LNCAP (cell line): ENCODE results near the gene ARID1B.

Experiments used
- TF ChIP-seq, protein P1 (sequence below): fragments of 450-650 bp; IDR thresholded peaks from 2 replicates; pipeline ENCODE4 v1.5.1; 2017; ENCODE audit warnings: mild to moderate bottlenecking

ARID1B gene

DNA sequence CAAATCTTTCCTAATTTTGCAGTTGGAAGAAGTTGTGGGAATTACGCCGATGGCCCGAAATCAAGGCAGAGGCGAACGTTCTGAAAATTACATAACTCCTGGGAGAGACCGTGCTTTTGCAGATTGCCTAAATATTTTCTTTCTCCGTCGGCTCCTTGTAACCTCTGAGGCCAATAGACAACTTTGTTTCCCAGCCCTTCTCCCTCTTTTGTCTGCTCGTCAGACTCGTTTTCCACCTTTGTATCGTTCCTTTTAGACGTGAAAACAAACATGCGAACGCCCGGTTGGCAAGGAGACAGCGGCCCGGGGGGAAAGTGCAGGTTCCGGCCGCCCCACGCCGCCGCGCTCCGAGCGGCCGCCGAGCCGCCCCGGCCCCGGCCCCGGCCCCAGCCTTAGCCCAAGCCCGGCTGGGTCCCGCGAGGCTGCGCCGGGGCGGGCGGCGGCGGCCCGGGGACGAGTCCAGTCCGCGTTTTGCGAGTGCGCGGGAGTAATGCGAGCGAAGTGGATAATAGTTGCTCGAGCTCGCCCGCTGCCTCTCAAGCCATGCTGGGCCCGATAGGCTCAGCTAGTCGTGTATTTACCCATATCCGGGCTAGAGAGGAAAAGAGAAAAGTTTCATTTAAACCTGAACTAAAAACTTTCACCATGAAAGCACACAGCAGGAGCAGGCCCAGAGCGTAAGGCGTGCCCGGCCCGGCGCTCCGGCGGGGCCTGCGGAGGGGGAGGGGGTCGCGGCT lies at the start of gene ARID1B:
ARID1B (plus strand) TSS at position 539 of the 737 bp plus-strand sequence. CDS start 303 bp downstream, outside the sequence.
- TF ChIP-seq, protein P1, sequence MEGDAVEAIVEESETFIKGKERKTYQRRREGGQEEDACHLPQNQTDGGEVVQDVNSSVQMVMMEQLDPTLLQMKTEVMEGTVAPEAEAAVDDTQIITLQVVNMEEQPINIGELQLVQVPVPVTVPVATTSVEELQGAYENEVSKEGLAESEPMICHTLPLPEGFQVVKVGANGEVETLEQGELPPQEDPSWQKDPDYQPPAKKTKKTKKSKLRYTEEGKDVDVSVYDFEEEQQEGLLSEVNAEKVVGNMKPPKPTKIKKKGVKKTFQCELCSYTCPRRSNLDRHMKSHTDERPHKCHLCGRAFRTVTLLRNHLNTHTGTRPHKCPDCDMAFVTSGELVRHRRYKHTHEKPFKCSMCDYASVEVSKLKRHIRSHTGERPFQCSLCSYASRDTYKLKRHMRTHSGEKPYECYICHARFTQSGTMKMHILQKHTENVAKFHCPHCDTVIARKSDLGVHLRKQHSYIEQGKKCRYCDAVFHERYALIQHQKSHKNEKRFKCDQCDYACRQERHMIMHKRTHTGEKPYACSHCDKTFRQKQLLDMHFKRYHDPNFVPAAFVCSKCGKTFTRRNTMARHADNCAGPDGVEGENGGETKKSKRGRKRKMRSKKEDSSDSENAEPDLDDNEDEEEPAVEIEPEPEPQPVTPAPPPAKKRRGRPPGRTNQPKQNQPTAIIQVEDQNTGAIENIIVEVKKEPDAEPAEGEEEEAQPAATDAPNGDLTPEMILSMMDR, result no peak

DNA sequence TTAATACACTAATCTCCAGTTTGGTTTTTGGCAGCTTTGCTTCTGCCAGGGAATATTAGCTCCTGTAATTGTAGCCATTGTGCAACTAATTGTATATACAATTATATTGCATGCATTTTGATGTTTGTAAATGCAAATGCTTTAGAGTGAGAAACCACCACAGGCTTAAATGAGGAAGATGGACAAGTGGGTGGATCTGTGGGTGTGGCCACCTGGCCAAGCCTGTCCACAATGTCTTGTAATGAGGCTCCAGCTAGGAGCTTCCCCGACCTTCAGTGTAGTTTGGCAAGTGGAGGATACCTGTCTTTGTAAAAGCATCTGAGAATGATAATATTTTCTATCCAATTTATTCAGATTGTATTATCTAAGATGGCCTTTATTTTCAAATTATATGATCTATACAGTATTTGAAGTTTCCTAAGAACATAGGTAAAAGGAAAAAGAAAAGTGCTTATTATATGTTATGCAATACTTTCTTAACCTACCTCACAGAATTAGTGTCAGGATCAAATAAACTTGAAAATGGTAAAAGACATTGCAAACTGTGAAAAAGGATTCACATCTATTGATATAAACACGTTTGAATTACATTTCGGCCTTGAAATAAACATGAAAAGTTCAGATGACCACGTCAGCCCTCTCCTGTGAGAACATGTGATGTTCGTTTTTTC lies 49.3 kb upstream of the ARID1B start:
- TF ChIP-seq, protein P1, result no peak

DNA sequence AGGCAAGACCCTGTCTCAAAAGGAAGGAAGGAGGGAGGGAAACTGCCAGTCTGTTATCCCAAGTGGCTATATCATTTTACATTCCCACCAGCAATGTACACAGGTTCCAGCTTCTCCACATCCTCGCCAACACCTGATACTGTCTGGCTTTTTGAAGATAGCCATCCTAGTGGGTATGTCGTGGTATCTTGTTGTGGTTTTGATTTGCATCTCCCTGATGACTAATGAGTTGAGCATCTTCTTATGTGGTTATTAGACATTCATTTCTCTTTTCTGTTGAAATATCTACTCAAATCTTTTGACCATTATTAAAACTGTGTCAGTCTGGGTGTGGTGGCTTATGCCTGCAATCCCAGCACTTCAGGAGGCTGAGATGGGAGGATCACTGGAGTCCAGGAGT lies 47.9 kb upstream of the ARID1B start:
- TF ChIP-seq, protein P1, result no peak

DNA sequence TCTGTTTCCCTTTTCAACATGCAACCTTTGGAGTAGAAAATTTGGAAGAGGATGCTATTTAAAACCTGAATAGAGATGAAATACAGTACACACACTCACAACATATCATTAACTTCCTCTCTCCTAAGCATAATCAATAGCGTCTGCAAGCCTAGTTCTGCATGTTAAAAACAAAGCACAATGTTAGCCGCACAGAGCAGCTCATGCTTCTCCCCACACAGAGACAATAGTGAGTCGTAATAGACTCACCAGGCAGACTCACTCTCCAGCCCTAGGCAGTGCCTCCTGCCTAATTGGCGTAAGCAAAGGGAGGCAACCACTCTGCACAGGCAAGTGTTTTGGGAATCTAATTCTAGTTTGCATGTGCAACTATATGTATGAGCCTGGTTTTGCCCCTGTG lies 45.8 kb upstream of the ARID1B start:
- TF ChIP-seq, protein P1, result no peak

DNA sequence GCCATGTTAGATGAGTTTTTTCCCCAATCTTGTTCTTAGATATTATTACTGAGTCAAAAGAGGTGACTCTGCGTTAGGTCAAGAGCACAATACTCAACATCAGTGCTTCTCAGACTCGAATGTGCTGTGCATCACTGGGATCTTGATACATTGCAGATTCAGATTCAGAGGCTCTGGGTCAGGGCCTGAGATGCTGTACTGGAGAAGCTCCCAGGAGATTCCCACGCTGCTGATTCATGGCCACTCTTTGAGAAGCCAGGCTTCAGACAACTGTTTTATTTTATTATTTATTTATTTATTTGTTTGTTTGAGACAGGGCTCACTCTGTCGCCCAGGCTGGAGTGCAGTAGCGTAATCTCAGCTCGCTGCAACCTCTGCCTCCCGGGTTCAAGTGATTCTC lies 41.4 kb upstream of the ARID1B start:
- TF ChIP-seq, protein P1, result no peak

DNA sequence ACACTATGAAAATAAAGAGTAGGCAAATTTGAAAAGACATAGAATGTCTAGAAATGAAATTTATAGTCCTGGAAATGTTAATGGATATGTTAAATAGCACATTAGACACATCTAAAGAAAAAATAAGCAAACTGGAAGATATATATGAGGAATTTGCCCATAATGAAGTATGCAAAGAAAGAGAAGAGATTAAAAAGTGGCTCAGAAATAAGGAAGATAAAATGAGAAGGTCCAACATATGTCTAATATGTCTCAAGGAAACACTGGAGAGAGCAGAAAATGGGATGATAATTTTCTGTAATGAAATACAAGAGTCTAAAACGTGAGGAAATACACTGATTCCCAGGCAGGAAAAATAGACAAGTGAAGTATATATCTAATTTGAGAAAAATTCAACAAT lies 36.6 kb upstream of the ARID1B start:
- TF ChIP-seq, protein P1, result no peak

DNA sequence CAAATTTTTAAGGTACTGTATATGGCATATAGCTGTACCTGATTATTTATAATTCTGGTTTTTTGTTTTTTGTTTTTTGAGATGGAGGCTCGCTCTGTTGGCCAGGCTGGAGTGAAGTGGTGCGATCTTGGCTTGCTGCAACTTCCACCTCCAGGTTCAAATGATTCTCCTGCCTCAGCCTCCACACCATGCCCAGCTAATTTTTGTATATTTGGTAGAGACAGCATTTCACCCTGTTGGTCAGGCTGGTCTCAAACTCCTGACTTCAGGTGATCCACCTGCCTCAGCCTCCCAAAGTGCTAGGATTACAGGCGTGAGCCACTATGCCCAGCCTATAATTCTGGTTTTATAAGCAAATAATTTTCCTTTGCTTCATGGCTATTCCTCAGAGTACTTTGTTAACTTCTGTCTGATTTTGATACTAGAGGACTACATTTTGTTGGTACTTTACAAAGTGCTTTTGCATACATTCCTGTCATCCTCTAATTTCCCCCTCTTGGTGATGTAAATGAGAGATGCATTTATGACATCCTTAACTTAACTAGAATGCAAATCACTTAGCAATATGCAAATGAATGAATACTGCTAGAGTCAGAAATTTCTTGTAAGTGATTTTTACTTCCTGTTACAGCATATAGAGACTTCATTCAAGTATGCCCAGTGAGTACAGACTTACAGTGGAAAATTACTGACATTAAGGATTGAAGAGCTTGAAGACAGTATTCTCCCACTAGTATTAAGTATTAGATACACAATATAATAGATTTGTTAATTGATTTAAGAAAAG lies 35.7 kb upstream of the ARID1B start:
- TF ChIP-seq, protein P1, result no peak
